NCI-H2081 (cell line): Measurements from ENCODE around the gene KIF21A.
"Not testable (repeated sequence)": the region's sequence is repeated elsewhere in the genome, so short reads cannot be mapped to it uniquely, and the experiment has no call there.

ENCODE experiments used
- DNase-seq, 2 experiments: peaks; one replicate each; lab custom pipeline; 2025; lab: John Stamatoyannopoulos, UW

Gene KIF21A

DNA sequence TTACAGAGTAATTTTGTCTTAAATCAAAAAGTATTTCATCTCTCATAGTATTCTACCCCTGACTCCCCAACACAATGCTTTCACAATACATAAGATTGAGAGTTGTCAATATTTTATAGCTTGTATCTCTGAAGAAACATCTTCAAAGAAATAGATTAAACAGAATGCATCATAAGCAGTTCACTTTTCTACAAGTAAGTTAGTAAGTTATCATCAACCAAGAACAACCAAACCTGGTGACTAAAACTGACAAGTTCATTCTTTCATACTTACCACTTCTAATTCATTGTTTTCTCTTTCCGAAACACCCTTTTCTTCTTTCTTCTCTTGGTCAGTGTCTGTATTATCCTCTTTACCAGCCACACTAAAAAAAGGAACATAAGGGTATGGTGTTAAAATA is 101.2 kb downstream of the KIF21A start:
- DNase-seq = no peak

DNA sequence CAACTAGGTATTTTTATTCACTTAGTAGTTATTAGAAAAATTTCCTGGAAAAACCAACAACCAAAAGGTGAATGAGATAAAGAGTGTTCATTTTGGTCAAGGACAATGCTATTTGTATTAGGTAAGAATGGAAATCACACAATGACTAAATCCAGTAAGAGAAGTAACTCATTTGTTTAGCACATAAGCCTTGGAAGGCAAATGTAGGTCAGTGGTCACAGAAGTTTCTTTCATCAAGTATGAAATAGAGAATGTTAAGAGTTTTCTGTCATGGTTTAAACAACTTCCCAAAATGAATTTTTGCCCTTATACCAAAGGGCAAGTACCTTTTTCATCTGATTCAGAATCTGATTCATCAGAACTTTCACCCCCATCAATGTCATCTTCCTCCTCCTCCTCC is 101.7 kb downstream of the KIF21A start:
- DNase-seq = no peak

DNA sequence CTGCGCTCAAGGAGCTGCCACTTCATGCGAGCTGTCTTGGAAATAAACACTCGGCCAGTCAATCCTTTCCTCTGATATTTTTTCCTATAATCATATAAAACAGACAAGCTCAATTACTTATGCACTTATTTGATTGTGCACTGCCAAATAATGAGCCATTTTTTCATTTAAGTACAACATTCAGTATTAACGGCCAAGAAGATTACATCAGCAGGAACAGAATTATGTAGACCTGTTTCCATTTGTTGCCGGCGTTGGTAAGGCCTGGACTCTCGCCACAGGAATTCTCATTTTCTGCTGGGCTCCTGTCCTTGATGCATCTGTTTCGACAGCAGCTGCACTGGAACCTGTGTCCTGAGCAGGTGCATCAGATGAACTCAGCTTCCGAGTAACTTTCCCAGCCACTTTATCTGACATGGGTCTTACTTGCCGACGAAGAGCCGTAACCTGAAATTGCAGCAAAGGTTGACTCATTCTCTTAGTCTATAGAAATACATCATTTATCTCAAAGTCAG is 110.2 kb downstream of the KIF21A start:
- DNase-seq = no peak

DNA sequence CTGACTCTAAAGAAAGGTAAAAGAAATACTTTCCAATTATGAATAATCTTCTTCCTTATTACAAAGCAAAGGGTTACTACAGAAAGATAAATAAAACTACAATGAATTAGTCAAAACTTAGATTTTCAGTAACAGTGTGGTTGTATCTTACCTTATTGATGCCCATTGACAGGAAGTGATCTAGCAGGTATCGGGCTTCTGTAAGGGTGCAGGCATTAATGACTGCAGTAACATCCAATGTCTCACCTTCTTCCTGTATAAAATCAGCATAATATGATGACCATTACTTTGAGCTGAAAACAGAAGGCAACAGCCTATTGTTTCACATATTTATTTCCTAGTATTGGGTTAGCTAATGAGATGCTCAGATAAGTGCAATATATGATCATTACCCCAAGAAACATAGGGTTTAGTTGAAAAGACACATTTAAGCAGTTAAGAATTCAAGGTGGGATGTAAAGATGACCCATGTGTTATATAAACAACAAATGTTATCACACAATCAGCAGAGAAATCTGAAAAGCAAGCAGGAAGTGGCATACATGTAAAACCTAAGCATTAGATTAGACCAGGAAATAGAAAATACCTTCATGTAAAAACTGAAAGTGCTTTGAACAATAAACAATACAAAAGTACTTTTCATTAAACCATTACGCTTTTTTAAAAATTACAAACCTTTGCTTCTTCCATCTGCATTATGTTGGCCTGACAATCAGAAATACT is 111.2 kb downstream of the KIF21A start:
- no peak for DNase-seq

DNA sequence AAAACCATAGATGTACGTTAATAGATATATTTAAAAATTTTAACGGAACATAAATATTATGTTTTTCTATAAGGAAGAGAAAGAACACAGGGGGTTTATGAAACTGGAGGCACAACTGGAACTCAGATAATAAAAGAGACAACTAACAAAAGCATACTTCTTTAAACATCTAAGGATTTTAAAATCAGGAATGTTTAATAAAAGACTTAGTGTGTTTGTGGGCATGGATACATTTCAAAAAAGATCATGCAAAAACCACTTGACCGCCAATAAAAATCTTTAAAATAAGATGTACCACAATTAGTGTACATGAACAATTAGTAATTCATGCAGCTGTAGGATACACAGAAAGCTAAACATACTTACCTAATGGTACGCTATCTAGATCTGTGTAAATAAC is 113.0 kb downstream of the KIF21A start:
- no peak for DNase-seq

DNA sequence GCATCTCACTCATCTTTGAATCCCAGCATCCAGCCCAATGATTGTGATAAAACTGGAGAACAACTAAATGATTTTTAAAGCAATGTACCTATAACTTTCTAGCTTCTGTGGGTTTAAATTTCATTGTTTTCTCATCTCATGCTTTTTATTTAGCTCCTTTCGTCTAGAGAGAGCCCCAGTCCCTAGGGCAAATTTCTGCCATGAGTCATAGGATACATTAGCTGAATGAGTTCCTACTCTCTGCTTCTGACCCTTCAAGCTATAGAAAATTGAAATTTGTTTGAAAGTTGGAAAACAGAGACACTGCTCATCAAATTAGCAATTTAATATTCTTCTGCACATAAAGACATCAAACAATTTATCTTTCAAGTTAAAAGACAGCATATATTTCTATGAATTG is 113.9 kb downstream of the KIF21A start:
- no peak for DNase-seq

DNA sequence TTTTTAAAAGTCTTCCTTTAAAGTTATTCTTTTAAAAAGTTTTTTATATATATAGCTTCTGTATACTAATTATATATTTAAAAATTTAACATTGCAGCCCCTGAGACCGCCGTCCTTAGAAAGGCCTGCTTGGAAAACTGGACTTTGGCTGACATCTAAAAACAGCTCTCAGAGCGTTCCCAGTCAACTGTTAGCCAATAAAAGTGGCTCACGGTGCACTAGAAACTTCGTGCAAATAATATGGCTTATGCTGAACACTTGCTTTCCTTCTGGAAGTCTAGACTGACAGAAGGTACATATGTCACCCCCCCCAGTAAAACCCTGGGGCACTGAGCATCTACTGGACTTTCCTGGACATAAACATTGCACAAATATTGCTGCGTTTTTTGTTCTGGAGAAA is 115.0 kb downstream of the KIF21A start:
- no peak for DNase-seq

DNA sequence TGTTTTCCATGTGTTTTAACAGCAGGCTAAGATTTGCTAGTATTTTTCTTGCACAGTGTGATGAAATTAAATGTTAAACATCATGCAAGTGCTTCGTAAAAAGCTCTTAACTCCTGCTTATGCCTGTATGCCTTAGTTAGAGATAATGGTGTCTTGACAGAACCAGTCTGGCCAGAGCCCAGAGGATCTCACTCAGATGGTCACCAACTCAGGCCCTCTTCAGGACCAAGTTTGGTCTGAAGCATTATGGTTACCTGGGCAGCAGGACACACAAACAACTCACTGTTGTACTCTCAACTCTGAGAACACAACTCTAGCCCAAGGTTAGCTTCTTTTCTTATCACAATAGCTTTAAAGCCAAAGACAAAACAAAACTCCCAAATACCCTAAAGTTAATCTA is 115.4 kb downstream of the KIF21A start:
- no peak for DNase-seq

DNA sequence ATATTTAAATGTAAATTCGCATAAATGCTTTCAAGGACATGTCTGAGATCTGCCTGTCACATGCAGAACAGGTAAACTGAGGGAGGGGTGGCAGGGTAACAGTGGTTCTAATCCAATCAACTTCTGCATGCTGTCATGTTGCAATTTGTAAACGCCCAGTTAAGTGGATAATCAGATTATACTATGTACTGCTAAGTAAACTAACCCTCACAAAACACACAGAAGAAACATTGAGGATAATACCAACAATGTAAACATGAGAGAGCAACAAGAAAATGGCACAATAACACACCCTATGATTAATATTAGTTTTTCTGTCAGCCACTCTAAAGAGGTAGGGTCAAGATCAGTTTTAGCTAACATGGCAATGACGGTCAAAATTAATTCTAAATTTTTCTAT is 123.7 kb downstream of the KIF21A start:
- DNase-seq = no peak

DNA sequence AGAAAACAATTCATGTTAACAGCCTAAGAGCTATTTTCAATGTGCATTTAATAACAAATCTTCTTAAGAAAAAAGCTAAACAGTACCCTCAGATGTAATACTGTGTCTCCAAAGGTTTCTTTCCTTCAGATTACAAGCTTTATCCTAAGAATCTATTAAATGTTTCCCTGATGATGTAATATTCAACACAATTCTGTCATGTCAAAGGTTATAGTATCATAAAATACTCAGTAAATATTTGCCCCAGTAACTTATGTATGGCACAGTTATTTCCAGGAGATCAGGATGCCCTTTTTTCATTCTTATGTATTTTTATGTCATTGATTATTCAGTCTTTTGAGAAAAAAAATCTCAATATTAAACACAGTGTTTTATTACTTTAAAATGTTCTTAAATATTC is 128.4 kb downstream of the KIF21A start:
- no peak for DNase-seq

DNA sequence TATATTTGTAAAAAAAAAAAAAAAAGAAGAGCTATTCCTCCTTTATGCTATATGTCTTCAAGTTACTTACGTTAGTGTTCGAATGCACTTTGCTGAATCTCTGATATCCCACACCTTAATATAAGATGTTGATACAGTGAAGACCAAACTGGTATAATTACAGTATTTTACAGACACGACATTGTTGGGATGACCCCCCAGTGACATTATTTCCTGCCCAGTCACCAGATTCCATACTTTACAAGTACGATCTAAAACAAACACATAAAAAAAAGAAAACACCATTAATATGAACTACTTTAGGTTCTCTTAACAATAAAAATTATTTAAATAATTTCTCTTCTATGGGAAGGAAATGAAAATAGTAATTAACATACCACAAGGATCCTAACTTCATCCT is 133.4 kb downstream of the KIF21A start:
- DNase-seq = peak in 1 of 2 experiments; percentile 6

DNA sequence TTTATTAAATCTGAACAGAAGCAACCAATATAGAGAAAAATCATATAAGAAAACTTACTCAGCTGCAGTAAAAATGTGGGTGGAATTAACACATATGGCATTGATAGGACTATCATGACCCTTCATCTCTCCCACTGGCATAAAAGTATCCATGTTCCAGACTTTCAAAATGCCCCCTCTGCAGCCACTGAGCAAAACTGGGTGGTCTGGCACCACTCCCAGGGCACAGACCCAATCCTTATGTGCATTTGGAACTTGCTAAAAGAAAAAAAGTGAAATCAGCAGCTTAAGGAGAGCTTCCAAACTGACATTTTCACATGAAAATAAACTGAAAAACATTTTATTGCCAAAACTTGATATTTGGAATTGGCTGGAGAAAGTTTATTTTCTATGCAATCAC is 141.5 kb downstream of the KIF21A start:
- no peak for DNase-seq

DNA sequence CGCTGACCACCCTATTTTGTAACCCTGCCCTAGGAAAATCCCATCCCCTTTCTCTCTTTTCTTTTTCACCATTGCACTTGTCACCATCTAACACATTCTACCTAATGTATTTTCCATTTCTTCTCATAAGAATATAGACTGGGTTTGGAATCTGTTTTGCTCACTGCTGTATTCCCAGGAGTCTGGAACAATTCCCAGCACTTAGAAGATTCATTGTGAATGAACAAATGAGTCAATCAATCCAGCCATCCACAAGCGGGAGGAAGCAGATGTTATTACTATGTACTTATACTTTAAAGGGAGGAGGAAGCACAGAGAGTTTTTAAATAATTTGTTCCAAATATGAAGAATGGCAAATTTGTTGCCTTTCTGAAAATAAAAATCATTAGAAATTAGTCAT is 142.1 kb downstream of the KIF21A start:
- no peak for DNase-seq

DNA sequence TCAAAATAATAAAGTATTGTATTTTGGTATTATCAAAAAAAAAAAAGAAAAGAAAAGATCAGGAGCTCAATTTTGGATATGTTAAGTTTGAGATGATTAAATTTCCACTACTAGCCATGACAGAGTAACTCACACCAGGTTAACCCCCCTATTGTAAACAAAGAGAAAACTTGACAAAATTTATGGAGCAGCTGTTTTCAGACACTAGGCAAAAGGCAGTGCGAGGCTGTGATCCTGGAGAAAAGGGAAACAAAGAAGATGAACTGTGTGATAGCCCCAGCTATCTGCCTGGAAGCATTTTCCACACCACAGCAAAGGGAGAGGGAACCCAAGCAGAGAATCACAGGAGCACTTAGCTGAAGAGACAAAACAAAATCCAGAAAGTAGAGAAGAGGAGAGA is 145.0 kb downstream of the KIF21A start:
- DNase-seq = no peak

DNA sequence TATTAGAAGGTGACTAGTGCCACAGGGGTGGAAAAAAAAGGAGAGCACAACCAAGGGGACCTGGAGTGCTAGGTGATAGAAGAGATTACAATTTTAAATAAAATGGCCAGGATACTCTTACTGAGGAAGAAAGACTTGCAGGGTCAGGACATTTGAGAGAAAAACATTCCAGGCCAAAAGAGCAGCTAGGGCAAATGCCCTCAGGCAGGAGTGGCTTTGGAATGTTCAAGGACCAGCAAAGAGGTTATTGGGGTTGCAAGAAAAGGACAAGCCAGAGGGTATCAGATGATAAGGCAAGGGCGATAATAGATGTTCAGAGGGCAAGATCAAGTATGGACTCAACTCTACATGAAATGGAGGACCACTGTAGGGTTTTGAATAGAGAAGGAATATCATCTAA is 146.4 kb downstream of the KIF21A start:
- no peak for DNase-seq

DNA sequence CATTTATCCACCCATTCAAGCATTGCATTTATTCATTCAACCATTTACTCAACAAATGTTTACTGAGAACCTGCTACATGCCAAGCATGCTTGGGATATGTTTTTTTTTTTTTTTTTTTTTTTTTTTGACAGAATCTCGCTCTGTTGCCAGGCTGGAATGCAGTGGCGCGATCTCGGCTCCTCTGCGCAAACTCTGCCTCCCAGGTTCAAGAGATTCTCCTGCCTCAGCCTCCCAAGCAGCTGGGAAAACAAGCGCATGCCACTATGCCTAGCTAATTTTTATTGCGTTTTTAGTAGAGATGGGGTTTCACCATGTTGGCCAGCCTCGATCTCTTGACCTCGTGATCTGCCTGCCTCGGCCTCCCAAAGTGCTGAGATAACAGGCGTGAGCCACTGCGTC is 147.3 kb downstream of the KIF21A start:
- DNase-seq = not testable (repeated sequence)

DNA sequence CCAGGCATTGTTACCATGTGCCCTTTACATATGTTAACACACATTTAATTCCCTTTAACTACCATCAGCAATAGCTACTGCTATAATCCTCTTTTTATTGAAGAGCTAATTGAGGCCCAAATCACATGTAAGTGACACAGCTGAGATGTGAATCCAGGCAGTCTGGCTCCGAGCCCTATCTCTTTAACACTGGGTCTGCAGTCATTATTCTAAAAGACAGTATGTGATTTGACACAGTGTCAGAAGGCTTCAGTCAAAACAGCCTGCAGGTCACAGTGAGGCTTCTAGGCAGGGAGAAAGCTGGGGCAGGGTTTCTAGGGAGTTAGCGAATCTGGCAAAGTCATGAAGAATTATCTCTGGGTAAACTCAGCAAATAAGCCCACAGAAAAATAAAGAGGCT is 148.2 kb downstream of the KIF21A start:
- peak in 1 of 2 experiments; percentile 28 for DNase-seq

DNA sequence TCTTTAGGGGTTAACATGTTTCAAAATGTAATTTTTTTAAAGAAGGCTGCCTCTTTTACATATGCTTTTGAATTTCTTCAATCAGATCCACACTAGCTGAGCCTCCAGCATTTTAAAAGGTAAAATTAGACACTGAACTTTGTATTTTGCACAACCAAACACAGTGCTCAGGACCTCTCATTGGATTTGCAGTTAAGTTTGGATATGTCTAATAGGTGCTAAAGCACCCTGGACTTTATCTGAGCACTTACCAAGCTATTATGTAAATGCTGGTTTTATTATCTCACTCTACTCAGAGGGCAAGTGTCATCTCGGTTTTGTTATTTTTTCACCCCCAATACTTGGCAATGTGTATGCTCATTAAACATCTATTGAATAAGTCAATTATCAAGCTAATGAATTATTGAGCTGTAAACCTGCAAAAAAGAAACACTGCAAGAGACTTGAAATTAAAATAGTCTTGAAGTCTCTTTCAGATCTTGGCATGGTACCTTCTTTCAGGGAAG is 150.7 kb downstream of the KIF21A start:
- DNase-seq = no peak

DNA sequence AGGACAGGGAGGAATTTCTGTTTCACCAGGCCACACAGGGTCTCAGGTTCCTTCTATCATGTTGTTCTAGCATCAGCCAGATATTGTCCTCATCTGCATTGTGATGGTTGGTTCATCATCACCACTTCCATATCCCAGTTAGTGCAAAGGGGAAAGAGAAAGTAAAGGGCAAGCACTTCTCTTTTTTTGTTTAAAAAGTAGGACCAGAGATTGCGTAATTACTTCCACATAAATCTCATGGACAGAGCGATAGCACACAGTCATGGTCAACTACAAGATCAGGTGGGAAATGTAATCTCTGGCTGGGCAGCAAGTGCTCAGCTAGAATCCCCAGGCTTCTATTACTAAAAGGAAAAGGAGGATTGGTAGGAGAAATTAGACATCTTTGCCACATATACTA is 155.1 kb downstream of the KIF21A start:
- no peak for DNase-seq

DNA sequence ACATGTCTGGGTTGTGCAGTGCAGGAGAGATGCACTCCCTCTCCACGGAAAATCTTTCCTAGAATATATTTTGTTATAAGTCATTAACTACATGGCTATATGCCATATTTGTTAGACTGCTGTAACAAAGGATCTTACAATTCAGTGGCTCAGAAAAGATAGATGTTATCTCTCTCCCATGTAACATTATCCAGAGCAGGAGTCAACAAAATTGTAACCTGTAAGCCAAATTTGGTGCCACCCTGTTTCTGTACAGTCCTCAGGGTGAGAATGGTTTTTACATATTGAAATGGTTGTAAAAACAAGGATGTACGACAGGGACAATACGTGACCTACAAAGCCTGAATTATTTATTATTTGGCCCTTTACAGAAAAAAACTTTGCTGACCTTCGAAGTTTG is 155.5 kb downstream of the KIF21A start:
- no peak for DNase-seq

DNA sequence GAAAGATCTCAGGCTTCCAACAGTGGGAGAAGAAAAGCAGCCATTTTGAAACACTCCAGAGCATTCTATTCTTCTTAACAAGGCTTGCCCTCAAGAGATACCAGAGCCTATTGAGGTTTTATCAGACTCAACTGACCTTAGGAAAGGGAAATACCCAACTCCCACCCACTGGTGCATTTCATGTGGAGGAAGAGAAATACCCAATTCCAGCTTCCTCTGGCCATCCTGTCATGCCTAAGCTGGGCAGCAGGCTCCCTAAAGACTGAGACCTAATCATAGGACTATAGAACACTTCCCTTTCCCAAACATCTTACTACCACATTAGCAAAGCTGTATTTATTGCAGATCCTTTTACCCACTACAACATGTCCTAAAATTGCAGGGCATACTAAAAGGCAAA is 164.5 kb downstream of the KIF21A start:
- no peak for DNase-seq

DNA sequence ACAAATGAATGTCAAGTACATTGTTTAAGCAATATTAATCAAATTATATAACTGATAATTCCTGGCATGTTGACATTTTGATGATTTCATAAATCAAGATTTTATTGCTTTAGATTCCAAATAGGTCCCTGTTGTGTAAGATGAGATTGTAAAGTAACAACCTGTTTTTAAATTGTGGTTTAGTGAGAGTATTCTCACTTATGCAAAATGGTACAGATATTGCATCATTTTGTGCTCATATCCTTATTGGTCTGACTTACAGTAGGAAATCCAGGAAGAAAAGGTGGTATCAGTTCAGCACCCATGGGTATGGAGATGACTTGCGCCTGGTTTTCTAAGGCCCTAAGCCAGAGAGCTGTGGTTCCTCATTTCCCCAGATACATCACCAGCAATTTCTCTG is 165.5 kb downstream of the KIF21A start:
- no peak for DNase-seq

DNA sequence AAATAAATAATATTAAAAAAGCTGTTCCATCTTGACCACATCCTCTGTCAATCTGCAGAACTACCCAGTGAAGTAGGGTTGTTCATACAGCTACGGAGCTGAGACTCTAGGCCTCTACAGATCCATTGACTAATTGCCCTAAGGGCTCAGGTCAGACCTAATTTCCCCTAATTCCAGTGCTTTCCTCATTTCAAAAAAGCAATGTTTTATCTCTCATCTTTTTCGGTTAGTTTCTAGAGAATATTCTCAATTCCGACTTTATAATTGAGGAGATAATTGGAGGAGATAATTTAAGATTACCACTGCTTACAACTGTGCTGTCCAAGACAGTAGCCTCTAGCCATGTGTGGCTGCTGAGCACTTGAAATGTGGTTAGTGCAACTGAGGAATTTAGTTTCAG is 167.1 kb downstream of the KIF21A start:
- DNase-seq = no peak
